Stimulated activated CD8-positive, alpha-beta memory T cell treated with anti-CD3 and anti-CD28 coated beads, Interleukin-4, amount 100 ng/mL, for 24 hours (primary cell): Measurements from ENCODE around the gene FASTKD1.

ENCODE experiments used
- DNase-seq: peaks from one replicate; pipeline ENCODE4 v3.0.0-alpha.2; 2020; ENCODE audit warnings: low read depth

The FASTKD1 gene

DNA sequence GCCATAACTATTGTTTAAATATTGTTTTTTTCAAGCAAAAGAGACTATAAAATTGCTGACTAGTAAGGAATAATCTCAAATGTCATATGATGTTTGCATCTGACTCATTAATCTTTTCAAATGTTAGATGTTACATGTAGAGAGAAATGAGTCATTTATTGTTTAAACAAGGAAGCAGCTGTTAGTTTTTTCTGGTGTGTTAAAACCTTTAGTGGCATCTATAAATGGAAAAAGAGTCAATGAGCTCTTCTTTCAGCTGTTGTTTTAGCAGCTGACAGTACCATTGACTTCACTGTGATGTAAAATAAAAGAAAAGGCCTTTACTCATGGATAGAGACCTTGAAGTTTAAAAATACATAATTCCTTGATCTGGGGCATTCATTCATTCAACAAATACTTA, 66.0 kb downstream of the FASTKD1 start:
- DNase-seq = no peak

DNA sequence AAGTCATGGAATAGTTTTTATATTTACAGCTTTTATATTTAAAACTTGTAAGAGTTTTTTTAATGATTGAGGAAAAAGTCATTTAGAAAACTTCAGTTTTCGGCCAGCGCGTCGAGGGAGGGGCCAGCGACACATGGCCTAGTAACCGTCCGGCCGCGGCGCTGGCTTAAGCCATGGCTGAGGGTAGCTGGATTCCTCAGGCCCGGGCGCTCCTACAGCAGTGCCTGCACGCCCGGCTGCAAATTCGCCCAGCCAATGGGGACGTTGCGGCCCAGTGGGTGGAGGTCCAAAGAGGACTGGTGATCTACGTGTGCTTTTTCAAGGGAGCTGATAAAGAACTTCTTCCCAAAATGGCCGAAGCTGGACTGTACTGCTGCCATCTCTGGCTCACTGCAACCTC, 69.0 kb downstream of the FASTKD1 start:
- no peak for DNase-seq

DNA sequence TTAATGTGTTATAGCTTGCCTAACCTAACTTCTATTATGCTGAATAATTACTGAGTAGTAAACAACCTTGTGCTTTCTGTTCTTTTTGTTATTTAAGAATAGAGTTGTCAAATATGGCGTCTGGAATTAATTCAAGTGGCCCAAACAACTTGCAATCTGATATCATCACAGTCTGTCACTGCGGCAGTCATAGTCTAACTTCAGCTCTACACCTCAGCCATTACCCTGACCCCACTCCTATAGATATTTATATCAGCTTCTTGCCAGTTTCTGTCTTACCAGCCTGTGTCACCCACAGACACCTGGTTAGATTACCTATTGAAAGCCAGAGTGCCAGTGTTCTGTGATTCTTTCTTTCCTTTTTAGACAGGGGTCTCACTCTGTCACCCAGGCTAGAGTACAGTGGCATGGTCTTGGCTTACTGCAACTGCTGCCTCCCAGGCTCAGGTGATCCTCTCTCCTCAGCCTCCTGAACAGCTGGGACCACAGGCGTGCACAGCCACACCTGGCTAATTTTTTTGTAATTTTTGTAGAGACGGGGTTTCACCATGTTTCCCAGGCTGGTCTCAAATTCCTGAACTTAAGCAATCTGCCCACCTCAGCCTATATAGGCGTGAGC, 78.2 kb downstream of the FASTKD1 start:
- no peak for DNase-seq

DNA sequence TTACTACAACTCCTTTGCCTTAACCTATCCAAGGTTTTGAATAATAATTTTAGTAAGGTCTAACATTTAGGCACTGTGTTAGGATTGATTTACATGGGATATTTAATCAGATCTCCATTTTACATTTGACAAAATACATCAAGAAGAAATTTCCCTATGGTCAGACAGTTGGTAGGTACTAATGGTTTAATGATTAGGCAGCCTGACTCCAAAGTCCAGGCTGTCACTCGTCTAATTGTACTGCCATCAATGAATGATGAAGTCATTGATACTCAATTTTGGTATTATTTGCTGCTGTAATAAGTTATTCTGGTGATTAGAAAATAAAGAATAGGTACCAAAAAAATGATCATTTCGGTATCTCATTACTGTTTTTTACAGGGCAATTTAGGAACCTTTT, 80.3 kb downstream of the FASTKD1 start:
- DNase-seq = no peak

DNA sequence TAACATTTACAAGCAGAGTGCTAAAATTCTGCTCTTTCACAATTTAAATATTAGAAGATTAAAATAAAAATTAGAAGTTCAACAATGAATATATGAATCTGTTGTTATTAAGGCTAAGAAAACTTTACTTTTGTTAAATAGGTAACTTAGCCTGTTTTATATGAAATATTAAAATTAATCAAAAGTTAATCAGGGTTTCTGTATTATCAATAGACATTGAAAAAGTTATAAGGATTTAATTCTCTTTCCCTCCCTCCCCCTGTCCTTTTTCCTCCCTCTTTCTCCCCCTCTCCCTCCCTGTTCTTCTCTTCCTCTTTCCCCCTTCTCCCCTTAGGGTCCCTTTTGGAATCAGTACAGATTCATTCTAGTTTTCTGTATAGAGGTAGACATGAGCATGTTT, 82.3 kb downstream of the FASTKD1 start:
- no peak for DNase-seq

DNA sequence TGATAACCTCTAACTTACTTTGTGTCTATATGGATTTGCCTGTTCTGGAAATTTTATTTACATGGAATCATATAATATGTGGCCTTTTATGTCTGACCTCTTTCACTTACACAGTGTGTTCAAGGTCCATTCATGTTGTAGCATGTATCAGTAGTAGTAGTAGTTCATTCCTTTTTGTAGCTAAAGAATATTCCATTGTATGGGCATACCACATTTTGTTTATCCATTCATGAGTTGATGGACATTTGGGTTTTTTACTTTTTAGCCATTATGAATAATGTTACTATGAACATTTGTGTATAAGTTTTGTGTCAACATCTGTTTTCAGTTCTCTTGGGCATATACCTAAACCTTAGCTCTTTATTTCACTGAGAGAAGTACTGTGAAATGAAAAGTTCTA, 82.8 kb downstream of the FASTKD1 start:
- DNase-seq = no peak

DNA sequence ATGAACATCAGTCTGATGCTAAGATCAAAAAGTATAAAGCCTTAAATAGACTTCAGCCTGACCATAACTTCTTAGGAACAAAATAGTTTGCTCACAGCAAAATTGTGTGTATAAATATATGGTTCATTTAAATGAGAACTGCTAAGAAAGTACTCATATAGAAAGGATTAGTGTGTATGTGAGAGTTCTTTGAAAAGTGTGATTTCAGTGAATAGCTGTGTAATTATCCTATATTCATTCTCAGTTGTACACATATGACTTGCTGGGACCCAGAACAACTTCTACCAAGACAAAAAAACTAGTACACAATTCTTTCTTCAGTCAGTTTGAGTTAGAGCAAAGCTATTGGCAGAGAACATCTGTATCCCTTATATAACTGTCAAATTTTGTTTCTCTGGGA, 87.2 kb downstream of the FASTKD1 start:
- no peak for DNase-seq

DNA sequence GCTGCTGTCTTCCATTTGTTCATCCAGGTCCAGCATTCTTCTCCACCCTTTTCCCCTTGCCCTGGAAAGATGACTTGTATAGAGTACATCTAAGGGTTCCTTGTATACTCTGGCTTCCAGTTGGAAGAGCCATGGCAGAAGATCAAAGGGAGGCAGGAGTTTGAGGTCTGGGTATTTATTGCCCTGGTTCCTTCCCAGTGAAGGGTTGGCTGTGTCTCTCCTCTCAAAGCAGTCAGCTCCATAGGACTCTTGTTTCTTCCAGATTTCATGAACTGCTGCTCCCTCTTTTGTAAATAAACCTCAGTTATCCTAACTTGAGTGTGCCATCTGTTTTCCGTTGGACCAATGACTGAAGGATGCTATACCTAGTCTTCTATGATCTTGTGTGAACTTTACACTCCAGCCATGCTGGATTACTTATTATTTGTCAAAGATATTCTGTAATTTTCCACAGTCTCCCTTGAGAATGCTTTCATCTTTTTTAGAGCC, 88.0 kb downstream of the FASTKD1 start:
- DNase-seq = no peak

DNA sequence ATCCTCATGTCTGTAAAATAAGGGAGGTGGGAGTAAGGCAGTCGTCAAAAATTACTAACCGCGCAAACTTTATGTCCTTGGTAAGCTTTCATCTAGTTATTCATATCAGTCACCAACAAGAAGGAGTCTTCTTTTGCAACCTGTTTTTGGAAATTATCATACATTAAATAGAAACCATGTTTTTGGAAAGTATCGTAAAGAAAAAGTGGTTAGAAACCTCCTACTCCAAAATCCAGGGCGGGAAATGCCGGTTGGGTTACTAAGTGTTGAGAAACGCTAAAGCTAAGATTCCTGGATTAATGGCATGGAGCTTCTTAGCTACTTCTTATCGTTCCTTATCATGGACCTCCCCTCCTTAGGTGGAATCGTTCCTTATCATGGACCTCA, 93.6 kb downstream of the FASTKD1 start:
- no peak for DNase-seq
